NCI-H1048 (cell line): ENCODE results near the gene CHSY1.

ENCODE experiments used
- DNase-seq: peaks from one replicate; lab custom pipeline; 2025; lab: John Stamatoyannopoulos, UW

The CHSY1 gene

GRCh38 chr15:101209285-101209845 is 42.5 kb downstream of the CHSY1 start:
- no peak for DNase-seq

GRCh38 chr15:101207867-101208288 is 44.0 kb downstream of the CHSY1 start:
- DNase-seq, result no peak

- DNase-seq, result no peak
Observed at GRCh38 chr15:101206176-101206591, 45.7 kb downstream of the CHSY1 start.

- no peak for DNase-seq
Observed at GRCh38 chr15:101204739-101205535, 46.9 kb downstream of the CHSY1 start.

GRCh38 chr15:101203607-101204189 is 48.1 kb downstream of the CHSY1 start:
- DNase-seq, result no peak

GRCh38 chr15:101203029-101203573 is 48.7 kb downstream of the CHSY1 start:
- no peak for DNase-seq

- DNase-seq, result no peak
Observed at GRCh38 chr15:101201411-101202174, 50.3 kb downstream of the CHSY1 start.

- no peak for DNase-seq
Observed at GRCh38 chr15:101200181-101200580, 51.7 kb downstream of the CHSY1 start.

- no peak for DNase-seq
Observed at GRCh38 chr15:101198800-101199199, 53.0 kb downstream of the CHSY1 start.

- no peak for DNase-seq
Observed at GRCh38 chr15:101198031-101198575, 53.7 kb downstream of the CHSY1 start.

GRCh38 chr15:101194546-101195125 is 57.2 kb downstream of the CHSY1 start:
- no peak for DNase-seq

GRCh38 chr15:101193806-101194545 is 57.9 kb downstream of the CHSY1 start:
- no peak for DNase-seq

GRCh38 chr15:101193120-101193644 is 58.7 kb downstream of the CHSY1 start:
- no peak for DNase-seq

GRCh38 chr15:101192081-101192480 is 59.8 kb downstream of the CHSY1 start:
- no peak for DNase-seq

GRCh38 chr15:101191242-101191641 is 60.6 kb downstream of the CHSY1 start:
- no peak for DNase-seq

GRCh38 chr15:101190092-101190595 is 61.7 kb downstream of the CHSY1 start:
- DNase-seq, result no peak

GRCh38 chr15:101189409-101190091 is 62.3 kb downstream of the CHSY1 start:
- no peak for DNase-seq

GRCh38 chr15:101188637-101189408 is 63.0 kb downstream of the CHSY1 start:
- no peak for DNase-seq
